ENCODE results near the gene EME1. TPM values are rescaled to one million over a fixed set of nuclear protein-coding genes. Genes with fewer than 3 reads are reported as not detected.

EME1 gene
- total and polyA plus RNA-seq, 2 of the 13 experiments (the other 11 are each of a cell fraction or from before 2014, with no cell fraction given) = 20.7 to 24.6 TPM

Small RNAs within 50 kb of the gene (small RNA-seq; reads per million reads assigned to genes)
- gene RF00019 (ENCODE audit: insufficient read depth in 2 of 3, insufficient read length in 3 of 3, low read depth in 2 of 3, low replicate concordance in 1 of 3) = 0 reads per million in 3 experiments

Other genes with a start within 250 kb of the EME1 start
- 0.07 TPM in 1 of 2 replicates, not detected in the other for gene SAMD14, start 243.1 kb upstream of the EME1 start, total RNA-seq (2016; rRNA removed; fragmentation: Illumina TruSeq; extraction: Trizol)
- gene SAMD14, start 243.1 kb upstream of the EME1 start, polyA plus RNA-seq (2011; rRNA removed) = 0.22 TPM in 1 of 2 replicates, not detected in the other
- gene PPP1R9B, start 222.6 kb upstream of the EME1 start, total RNA-seq (2016; rRNA removed; fragmentation: Illumina TruSeq; extraction: Trizol) = 11.0 and 15.8 TPM in 2 replicates
- gene PPP1R9B, start 222.6 kb upstream of the EME1 start, polyA plus RNA-seq (2011; rRNA removed) = 8.7 and 9.4 TPM in 2 replicates
- gene SGCA, start 207.2 kb upstream of the EME1 start, total RNA-seq (2016; rRNA removed; fragmentation: Illumina TruSeq; extraction: Trizol) = not detected in 2 replicates
- gene SGCA, start 207.2 kb upstream of the EME1 start, polyA plus RNA-seq (2011; rRNA removed) = not detected in 2 replicates
- gene COL1A1, start 171.6 kb upstream of the EME1 start, total RNA-seq (2016; rRNA removed; fragmentation: Illumina TruSeq; extraction: Trizol) = 0.17 TPM in 1 of 2 replicates, not detected in the other
- gene COL1A1, start 171.6 kb upstream of the EME1 start, polyA plus RNA-seq (2011; rRNA removed) = 0.05 and 0.14 TPM in 2 replicates
- not detected in 2 replicates for gene TMEM92, start 98.8 kb upstream of the EME1 start, total RNA-seq (2016; rRNA removed; fragmentation: Illumina TruSeq; extraction: Trizol)
- 0.07 and 0.10 TPM in 2 replicates for gene TMEM92, start 98.8 kb upstream of the EME1 start, polyA plus RNA-seq (2011; rRNA removed)
- gene XYLT2, start 27.1 kb upstream of the EME1 start, total RNA-seq (2016; rRNA removed; fragmentation: Illumina TruSeq; extraction: Trizol) = 7.5 and 22.1 TPM in 2 replicates
- 17.0 and 22.7 TPM in 2 replicates for gene XYLT2, start 27.1 kb upstream of the EME1 start, polyA plus RNA-seq (2011; rRNA removed)
- gene MRPL27, start within 50 bp of the EME1 start, total RNA-seq (2016; rRNA removed; fragmentation: Illumina TruSeq; extraction: Trizol) = 217 and 294 TPM in 2 replicates
- 131 and 137 TPM in 2 replicates for gene MRPL27, start within 50 bp of the EME1 start, polyA plus RNA-seq (2011; rRNA removed)
- gene LRRC59, start 24.3 kb downstream of the EME1 start, total RNA-seq (2016; rRNA removed; fragmentation: Illumina TruSeq; extraction: Trizol) = 222 and 239 TPM in 2 replicates
- 87.3 and 93.2 TPM in 2 replicates for gene LRRC59, start 24.3 kb downstream of the EME1 start, polyA plus RNA-seq (2011; rRNA removed)
- gene ACSF2, start 53.0 kb downstream of the EME1 start, total RNA-seq (2016; rRNA removed; fragmentation: Illumina TruSeq; extraction: Trizol) = 32.0 and 87.3 TPM in 2 replicates
- 109 and 117 TPM in 2 replicates for gene ACSF2, start 53.0 kb downstream of the EME1 start, polyA plus RNA-seq (2011; rRNA removed)
- not detected in 2 replicates for gene CHAD, start 95.7 kb downstream of the EME1 start, total RNA-seq (2016; rRNA removed; fragmentation: Illumina TruSeq; extraction: Trizol)
- 1.4 and 2.2 TPM in 2 replicates for gene CHAD, start 95.7 kb downstream of the EME1 start, polyA plus RNA-seq (2011; rRNA removed)
- 16.0 and 22.7 TPM in 2 replicates for gene RSAD1, start 105.6 kb downstream of the EME1 start, total RNA-seq (2016; rRNA removed; fragmentation: Illumina TruSeq; extraction: Trizol)
- gene RSAD1, start 105.6 kb downstream of the EME1 start, polyA plus RNA-seq (2011; rRNA removed) = 27.7 and 36.1 TPM in 2 replicates
- gene MYCBPAP, start 135.2 kb downstream of the EME1 start, total RNA-seq (2016; rRNA removed; fragmentation: Illumina TruSeq; extraction: Trizol) = 0.24 and 0.36 TPM in 2 replicates
- 0.18 and 0.22 TPM in 2 replicates for gene MYCBPAP, start 135.2 kb downstream of the EME1 start, polyA plus RNA-seq (2011; rRNA removed)
- gene EPN3, start 159.5 kb downstream of the EME1 start, total RNA-seq (2016; rRNA removed; fragmentation: Illumina TruSeq; extraction: Trizol) = 0.41 and 0.95 TPM in 2 replicates
- gene EPN3, start 159.5 kb downstream of the EME1 start, polyA plus RNA-seq (2011; rRNA removed) = 0.05 and 0.11 TPM in 2 replicates
- 35.7 and 64.8 TPM in 2 replicates for gene SPATA20, start 173.9 kb downstream of the EME1 start, total RNA-seq (2016; rRNA removed; fragmentation: Illumina TruSeq; extraction: Trizol)
- 36.1 and 38.1 TPM in 2 replicates for gene SPATA20, start 173.9 kb downstream of the EME1 start, polyA plus RNA-seq (2011; rRNA removed)
- gene CACNA1G, start 187.5 kb downstream of the EME1 start, total RNA-seq (2016; rRNA removed; fragmentation: Illumina TruSeq; extraction: Trizol) = 0.02 TPM in 1 of 2 replicates, not detected in the other
- gene CACNA1G, start 187.5 kb downstream of the EME1 start, polyA plus RNA-seq (2011; rRNA removed) = 0.01 TPM in 1 of 2 replicates, not detected in the other